NCI-H2029 (cell line): ENCODE data around the gene APBA1.

Experiments used
- DNase-seq: peaks from one replicate; lab custom pipeline; 2025; lab: John Stamatoyannopoulos, UW

APBA1 gene

GRCh38 chr9:69474821-69475220 lies 197.3 kb downstream of the APBA1 start:
- no peak for DNase-seq

DNA sequence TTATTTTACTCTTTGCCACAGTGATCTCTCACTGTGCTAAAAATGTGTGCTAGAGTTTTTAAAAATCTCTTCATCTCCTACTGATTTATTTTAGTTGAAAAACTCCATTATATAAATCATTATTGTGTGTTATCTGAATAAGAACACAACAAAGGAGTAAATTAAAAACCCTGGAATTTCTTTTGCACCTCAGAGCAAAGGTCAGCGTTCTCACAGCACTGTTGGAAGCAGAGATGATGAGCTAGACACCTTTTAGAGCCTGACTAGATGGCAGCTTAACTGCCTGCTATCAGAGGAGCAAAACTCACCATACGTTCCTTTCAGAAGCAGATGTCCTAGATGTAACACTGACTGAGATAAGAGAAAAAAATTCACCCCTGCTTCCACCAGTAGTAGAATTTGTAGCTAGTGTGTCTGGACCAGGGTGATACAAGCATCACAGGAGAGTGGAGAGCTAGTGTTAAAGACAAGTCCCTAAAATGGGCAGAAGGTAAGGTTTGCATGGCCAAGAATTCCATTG lies 200.0 kb downstream of the APBA1 start:
- DNase-seq: no peak

DNA sequence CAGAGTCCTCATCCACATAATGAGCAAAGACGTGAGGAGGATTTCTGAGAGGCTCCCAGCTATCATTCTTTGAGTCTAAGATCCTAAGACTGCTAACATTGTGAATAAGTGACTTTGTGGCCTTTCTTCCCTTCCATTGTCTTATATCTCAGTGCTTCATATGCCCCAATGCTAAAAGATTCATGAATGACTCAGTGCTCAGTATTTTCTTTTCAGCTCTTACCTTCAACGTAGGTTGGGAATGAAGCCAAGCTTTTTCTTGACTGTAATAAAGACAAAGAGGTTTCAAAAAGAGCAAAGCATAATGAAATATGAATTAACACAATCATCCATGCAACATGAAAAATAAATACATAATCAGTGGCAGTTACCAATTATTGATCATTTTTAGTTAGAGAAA lies 200.7 kb downstream of the APBA1 start:
- DNase-seq: no peak

DNA sequence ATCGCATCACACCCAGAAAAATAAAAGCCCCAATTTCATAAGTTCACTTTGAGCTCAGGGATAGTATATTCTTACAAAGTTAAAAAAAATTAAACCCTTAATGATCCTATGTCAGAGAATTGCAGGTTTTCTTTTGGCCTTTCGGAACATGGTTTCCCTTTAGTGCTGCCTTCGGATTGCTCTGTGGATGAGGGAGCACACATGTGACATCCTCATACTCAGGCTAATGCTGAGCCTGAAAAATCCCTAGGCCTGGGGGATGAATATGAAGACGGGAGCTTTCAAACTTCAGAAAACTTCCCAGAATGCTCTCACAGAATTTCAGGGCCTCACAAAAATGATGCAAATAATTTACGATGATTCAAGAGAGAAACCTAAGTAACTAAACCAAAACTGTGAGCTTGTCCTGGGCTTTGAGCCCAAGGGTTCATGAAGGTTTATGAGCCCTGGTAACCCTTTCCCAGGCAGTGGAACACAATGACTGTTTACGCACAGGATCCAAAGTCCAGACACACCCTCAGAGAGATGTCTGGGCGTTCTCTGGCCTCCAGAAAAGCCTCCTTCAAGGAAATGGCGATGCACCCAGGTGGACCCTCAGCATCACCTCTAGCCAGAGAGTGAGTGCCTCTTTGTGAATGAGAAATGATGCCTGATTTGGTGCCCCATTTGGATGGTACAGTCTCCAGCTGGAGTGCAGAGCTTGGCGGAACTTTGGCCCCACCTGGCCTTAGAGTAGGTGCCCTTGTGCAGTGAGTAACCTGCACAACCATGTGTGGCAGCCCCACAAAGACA lies 201.8 kb downstream of the APBA1 start:
- DNase-seq: no peak

- DNase-seq: no peak
Observed at GRCh38 chr9:69469136-69469535, 203.0 kb downstream of the APBA1 start.

DNA sequence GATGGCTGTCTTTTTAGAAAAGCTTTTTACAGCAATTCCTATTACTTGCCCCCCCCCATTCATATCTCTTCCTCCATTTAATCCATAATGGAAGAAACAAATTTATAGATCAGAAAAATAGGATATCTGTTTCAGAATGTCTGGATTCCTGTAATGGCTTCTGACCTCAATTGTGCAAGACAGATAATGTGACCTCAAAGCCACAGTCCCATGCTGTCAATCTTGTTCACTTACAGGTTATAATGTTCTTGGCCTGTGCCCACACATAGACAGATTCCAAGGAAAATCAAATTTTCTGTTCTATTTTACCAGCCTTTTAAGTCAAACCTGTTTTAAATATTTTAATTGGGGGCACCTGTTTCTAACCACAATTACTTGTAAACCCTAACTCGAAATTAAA lies 203.8 kb downstream of the APBA1 start:
- DNase-seq: no peak

- no peak for DNase-seq
Observed at GRCh38 chr9:69466151-69466550, 206.0 kb downstream of the APBA1 start.

DNA sequence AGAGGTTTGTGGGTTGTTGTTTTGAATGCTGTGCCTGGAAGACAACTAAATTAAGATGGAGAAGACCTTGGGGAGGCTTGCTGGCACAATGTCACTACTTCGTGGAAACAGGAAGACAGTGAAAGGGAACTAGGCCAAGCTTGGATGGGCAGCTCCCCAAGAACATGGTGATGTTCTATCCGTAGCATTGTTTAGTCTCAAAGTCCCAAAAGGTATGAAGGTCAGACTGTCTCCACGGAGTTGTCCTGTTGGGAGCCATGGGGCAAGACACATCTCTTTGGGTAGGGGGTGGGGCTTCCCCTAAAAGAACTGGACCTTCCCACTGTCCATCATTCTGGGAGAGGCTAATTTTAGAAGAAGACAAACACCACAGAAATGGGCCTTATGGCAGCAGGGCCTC lies 206.7 kb downstream of the APBA1 start:
- no peak for DNase-seq

- DNase-seq: no peak
Observed at GRCh38 chr9:69463497-69464068, 208.6 kb downstream of the APBA1 start.

GRCh38 chr9:69462394-69462793 lies 209.8 kb downstream of the APBA1 start:
- no peak for DNase-seq

DNA sequence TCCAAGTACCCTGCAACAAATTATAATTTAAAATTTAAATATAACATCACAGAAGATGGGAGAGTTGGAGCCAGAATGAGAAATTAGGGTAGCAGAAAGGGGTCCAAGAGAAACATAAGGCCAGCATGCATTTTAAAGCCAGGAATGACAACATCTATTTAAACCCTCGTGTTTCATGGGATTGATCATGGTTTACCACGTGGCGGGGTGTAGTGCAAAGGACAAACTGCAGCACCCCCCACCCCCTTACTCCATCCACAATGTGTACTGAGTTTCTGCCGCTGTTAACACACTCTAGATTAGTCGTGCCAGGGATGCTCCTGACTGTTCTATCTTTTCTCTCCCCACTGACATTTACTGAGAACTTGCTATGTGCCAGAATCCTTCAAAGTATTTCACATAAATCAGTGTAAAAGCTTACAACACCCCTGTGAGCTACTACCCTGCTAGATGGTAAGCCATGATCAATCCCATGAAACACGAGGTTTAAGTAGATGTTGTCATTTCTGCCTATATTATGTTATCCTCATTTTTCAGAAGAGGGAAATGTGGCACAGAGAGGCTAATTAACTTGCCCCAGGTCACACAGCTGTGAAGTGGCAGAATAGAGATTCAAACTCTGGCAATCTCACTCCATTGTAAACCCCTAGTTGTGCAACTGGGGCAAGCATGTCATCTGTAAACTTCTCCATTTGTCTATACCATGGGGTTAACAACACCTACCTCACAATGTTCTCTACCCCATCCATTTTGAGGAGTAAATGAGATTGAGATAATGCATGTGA lies 210.9 kb downstream of the APBA1 start:
- no peak for DNase-seq

GRCh38 chr9:69460012-69460411 lies 212.2 kb downstream of the APBA1 start:
- DNase-seq: no peak

DNA sequence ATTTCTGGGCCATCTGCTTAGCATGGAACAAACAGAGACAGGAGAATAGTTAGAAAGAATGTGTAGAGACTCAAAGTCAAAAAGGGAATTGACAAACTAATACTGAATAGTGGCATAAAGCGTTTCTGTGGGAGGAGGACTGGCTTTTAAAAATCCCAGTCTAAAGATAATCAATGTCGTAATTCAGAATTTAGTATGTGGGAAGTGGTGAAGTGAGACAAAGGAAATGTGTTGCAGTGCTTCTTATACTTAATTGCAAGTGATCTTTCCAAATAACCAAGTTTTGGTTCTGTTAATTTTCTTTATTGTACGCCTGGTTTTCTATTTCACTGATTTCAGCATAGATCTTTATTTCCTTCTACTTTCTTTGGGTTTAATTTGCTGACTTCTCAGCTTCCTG lies 214.0 kb downstream of the APBA1 start:
- DNase-seq: no peak

- no peak for DNase-seq
Observed at GRCh38 chr9:69456201-69456600, 216.0 kb downstream of the APBA1 start.

GRCh38 chr9:69455311-69455710 lies 216.9 kb downstream of the APBA1 start:
- peak; percentile 39 for DNase-seq

DNA sequence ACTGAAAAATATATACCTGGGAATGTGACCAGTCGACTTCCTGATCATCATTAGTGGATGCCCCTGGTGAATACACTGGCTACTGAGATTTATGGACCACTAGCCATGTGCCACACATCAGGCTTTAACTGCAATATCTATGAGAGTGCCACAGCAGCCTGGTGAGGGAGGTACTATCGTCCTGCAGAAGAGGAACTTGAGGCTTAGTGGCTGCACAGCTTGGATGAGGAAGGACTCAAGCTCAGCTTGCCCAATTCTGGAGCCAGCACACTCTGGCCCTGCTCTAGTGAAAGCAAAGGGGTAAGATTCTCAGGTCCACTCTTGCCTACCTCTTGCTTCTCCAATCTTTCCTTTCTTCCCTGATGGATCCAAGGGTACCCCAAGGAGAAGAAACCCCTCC lies 217.8 kb downstream of the APBA1 start:
- DNase-seq: no peak

- DNase-seq: no peak
Observed at GRCh38 chr9:69453746-69454145, 218.4 kb downstream of the APBA1 start.

GRCh38 chr9:69452110-69452782 lies 219.9 kb downstream of the APBA1 start:
- no peak for DNase-seq

DNA sequence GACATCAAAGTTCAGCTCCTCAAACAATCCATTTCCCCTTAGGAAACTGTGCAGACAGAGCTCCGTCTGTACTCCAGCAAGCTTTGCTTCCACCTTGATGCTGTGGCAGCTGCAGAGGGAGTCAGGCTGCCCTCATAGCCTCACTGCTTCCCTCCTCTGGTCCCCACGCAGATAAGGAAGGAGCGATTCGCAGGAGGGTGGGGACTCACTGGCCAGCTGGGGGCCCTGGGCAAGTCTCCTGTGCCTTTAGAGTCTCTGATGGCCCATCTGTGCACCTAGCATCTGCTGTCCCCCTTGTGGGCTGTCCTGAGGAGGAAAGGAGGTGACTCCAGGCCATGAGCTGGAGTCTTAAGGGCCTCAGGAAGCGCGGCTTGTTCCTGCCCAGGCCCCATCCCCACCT lies 225.7 kb downstream of the APBA1 start:
- no peak for DNase-seq

- no peak for DNase-seq
Observed at GRCh38 chr9:69445251-69445650, 226.9 kb downstream of the APBA1 start.

DNA sequence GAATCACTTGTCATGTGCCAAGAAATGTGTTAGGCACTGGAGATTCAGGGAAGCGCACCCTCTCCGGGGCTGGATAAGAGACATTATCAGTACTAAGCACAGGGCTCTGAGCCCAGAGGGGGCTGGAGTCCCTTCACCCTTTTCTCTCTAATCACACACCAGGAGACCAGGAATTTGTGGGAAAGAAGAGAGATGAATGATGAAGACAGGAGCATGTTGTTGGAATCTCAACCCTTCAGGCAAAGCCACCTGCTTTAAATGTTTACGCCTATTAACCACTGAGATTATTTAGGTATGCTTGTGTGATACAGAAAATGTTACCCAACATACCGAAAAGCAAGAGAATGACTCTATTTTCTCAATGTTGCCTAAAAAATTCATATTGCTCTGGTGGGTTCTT lies 227.4 kb downstream of the APBA1 start:
- no peak for DNase-seq

DNA sequence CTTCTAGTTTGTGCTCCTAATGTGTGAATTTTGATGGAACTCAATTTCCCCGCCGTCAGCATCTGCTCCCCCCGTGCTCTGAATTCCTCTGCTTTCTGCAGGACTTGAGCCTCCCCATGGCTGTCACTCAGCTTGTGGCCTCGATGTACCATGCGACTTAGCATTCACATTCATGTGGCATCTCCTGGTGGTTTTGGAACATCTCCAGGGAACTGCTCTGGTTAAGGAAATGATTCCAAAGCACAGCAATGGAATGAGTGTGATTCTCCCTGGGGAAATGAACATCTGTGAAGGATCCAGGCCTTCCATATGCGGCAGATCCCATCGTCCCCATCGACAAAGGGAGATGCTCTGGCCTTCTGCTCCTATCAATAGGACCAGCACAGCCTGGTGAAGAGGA lies 228.2 kb downstream of the APBA1 start:
- DNase-seq: no peak
